ENCODE data around the gene JAM2.

DNA sequence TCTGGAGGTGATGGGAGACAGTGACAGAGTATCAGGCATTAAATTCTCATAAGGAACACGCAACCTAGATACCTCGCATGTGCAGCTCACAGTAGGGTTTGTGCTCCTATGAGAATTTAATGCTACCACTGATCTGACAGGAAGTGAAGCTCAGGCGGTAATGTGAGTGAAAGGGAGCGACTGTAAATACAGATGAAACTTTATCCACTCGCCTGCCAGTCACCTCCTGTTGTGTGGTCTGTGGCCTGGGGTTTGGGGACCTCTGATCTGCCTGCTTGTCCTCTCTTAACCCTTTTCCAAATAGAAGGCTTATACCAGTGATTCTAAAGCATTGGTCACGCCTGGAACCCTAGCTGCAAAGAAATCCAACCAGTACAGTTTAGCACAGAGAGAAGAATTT, 111.0 kb downstream of the JAM2 start:
- TF ChIP-seq TEAD4 (IDR thresholded peaks at IDR 0.05): no peak
- no peak for TF ChIP-seq NFIC (IDR thresholded peaks at IDR 0.05)
- TF ChIP-seq RAD21 (IDR thresholded peaks at IDR 0.05; ENCODE audit: low read depth): no peak
- no peak for TF ChIP-seq TCF12 (IDR thresholded peaks at IDR 0.05; ENCODE audit: low read depth)
- TF ChIP-seq FOXM1 (IDR thresholded peaks at IDR 0.05; ENCODE audit: borderline replicate concordance, low read depth): no peak
- TF ChIP-seq, protein P1, sequence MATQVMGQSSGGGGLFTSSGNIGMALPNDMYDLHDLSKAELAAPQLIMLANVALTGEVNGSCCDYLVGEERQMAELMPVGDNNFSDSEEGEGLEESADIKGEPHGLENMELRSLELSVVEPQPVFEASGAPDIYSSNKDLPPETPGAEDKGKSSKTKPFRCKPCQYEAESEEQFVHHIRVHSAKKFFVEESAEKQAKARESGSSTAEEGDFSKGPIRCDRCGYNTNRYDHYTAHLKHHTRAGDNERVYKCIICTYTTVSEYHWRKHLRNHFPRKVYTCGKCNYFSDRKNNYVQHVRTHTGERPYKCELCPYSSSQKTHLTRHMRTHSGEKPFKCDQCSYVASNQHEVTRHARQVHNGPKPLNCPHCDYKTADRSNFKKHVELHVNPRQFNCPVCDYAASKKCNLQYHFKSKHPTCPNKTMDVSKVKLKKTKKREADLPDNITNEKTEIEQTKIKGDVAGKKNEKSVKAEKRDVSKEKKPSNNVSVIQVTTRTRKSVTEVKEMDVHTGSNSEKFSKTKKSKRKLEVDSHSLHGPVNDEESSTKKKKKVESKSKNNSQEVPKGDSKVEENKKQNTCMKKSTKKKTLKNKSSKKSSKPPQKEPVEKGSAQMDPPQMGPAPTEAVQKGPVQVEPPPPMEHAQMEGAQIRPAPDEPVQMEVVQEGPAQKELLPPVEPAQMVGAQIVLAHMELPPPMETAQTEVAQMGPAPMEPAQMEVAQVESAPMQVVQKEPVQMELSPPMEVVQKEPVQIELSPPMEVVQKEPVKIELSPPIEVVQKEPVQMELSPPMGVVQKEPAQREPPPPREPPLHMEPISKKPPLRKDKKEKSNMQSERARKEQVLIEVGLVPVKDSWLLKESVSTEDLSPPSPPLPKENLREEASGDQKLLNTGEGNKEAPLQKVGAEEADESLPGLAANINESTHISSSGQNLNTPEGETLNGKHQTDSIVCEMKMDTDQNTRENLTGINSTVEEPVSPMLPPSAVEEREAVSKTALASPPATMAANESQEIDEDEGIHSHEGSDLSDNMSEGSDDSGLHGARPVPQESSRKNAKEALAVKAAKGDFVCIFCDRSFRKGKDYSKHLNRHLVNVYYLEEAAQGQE (IDR thresholded peaks at IDR 0.05; ENCODE audit: low read depth): no peak
- no peak for TF ChIP-seq TAF1 (IDR thresholded peaks at IDR 0.05; ENCODE audit: low read depth)
- TF ChIP-seq ZBTB7A (IDR thresholded peaks at IDR 0.05; ENCODE audit: low read depth): no peak
- no peak for TF ChIP-seq YY1 (IDR thresholded peaks at IDR 0.05; ENCODE audit: low read depth)
- TF ChIP-seq, protein P2, sequence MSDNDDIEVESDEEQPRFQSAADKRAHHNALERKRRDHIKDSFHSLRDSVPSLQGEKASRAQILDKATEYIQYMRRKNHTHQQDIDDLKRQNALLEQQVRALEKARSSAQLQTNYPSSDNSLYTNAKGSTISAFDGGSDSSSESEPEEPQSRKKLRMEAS (IDR thresholded peaks at IDR 0.05): no peak
- TF ChIP-seq CEBPB (IDR thresholded peaks at IDR 0.05): no peak
- no peak for TF ChIP-seq EP300 (IDR thresholded peaks at IDR 0.05; ENCODE audit: borderline replicate concordance)
- no peak for TF ChIP-seq CREB1 (IDR thresholded peaks at IDR 0.05; ENCODE audit: low read depth)
- no peak for TF ChIP-seq EGR1 (IDR thresholded peaks at IDR 0.05)

Data from Ishikawa (cell line).